H7 (cell line): Measurements from ENCODE around the gene AP4M1. TPM values are rescaled to one million over a fixed set of nuclear protein-coding genes. Genes with fewer than 3 reads are reported as not detected.

Experiments used
- DNase-seq: peaks from one replicate; pipeline ENCODE4 v3.0.0; 2012
- H3K27me3 ChIP-seq: 2 replicates; pipeline ENCODE4 v1.6.0; 2011; ENCODE audit warnings: mild to moderate bottlenecking, low read length; ENCODE audit not compliant: control insufficient read depth, insufficient read depth
- H3K36me3 ChIP-seq: replicated peaks from 2 replicates; pipeline ENCODE4 v1.5.1; 2011; ENCODE audit warnings: low read length; ENCODE audit not compliant: control insufficient read depth, insufficient read depth
- H3K4me3 ChIP-seq: 2 replicates; pipeline ENCODE4 v1.5.1; 2011; ENCODE audit warnings: low read depth, mild to moderate bottlenecking, control low read depth, low read length, moderate library complexity; ENCODE audit not compliant: insufficient read depth
- total RNA-seq: library from RNA; depleted of rRNA; stranded (reverse); fragments of >200 nt; shearing (Covaris generic); gene quantifications from 2 replicates; pipeline ENCODE4 v1.2.3, GENCODE V29; 2014

The AP4M1 gene
- total RNA-seq, 1 experiment from 2014 or later = 23.3 TPM

- Histone ChIP-seq H3K27me3 (no peaks in the 10 kb centered on the region), H3K36me3 (peaks cover 36% of the 10 kb centered on the region), H3K4me3 (no peak overlapping the region)
- no peak for DNase-seq
Measured at GRCh38 chr7:100111156-100111555, 9.7 kb downstream of the AP4M1 start.

- Histone ChIP-seq H3K4me3 (no peak overlapping the region), H3K36me3 (peaks cover 35% of the 10 kb centered on the region), H3K27me3 (no peaks in the 10 kb centered on the region)
- DNase-seq = peak; percentile 64
Measured at GRCh38 chr7:100111914-100112313, 10.5 kb downstream of the AP4M1 start.

GRCh38 chr7:100115026-100115425, 13.6 kb downstream of the AP4M1 start:
- no peak for DNase-seq
- Histone ChIP-seq H3K27me3 (no peaks in the 10 kb centered on the region), H3K4me3 (no peak overlapping the region), H3K36me3 (peaks cover 17% of the 10 kb centered on the region)

GRCh38 chr7:100118388-100119071, 17.1 kb downstream of the AP4M1 start:
- Histone ChIP-seq H3K36me3 (peaks cover 3% of the 10 kb centered on the region), H3K27me3 (no peaks in the 10 kb centered on the region), H3K4me3 (peak overlapping the region; percentile 89)
- no peak for DNase-seq

- Histone ChIP-seq H3K4me3 (peak within 1 kb of the TSS; percentile 89), H3K27me3 (no peaks in the 10 kb centered on the region), H3K36me3 (no peaks in the 10 kb centered on the region; the same call in 1 of the 2 replicates)
- peak; percentile 99 for DNase-seq
Measured at GRCh38 chr7:100119072-100119969, 17.9 kb downstream of the AP4M1 start, which contains the start of the genes CNPY4 and TAF6. Gene CNPY4, plus strand, starts transcription at chr7:100119634. Its CDS starts 111 bp downstream, at chr7:100119745. Gene TAF6, minus strand, starts transcription at chr7:100119358. Its CDS starts 5,149 bp downstream, at chr7:100114209.

GRCh38 chr7:100119970-100120732, 18.7 kb downstream of the AP4M1 start:
- no peaks in the 10 kb centered on the region; the same call in none of the 2 replicates for H3K36me3 ChIP-seq
- H3K27me3 ChIP-seq = no peaks in the 10 kb centered on the region
- DNase-seq = peak; percentile 83
- H3K4me3 ChIP-seq = peak overlapping the region; percentile 89

GRCh38 chr7:100120733-100121036, 19.2 kb downstream of the AP4M1 start:
- no peaks in the 10 kb centered on the region; the same call in none of the 2 replicates for H3K36me3 ChIP-seq
- no peak overlapping the region for H3K4me3 ChIP-seq
- H3K27me3 ChIP-seq = no peaks in the 10 kb centered on the region
- DNase-seq = peak; percentile 9

- no peaks in the 10 kb centered on the region; the same call in none of the 2 replicates for H3K36me3 ChIP-seq
- H3K27me3 ChIP-seq = no peaks in the 10 kb centered on the region
- DNase-seq = peak; percentile 41
- no peak overlapping the region for H3K4me3 ChIP-seq
Measured at GRCh38 chr7:100122067-100122466, 20.6 kb downstream of the AP4M1 start.

- DNase-seq = peak; percentile 14
- Histone ChIP-seq H3K36me3 (no peaks in the 10 kb centered on the region; the same call in none of the 2 replicates), H3K4me3 (no peak overlapping the region), H3K27me3 (peaks cover 1% of the 10 kb centered on the region; the same call in 1 of the 2 replicates)
Measured at GRCh38 chr7:100122568-100122967, 21.1 kb downstream of the AP4M1 start.

GRCh38 chr7:100124301-100125230, 23.1 kb downstream of the AP4M1 start:
- H3K36me3 ChIP-seq = no peaks in the 10 kb centered on the region; the same call in none of the 2 replicates
- H3K27me3 ChIP-seq = peaks cover 13% of the 10 kb centered on the region
- no peak overlapping the region for H3K4me3 ChIP-seq
- peak; percentile 14 for DNase-seq

GRCh38 chr7:100126239-100126930, 24.9 kb downstream of the AP4M1 start:
- no peak for DNase-seq

GRCh38 chr7:100126931-100127865, 25.8 kb downstream of the AP4M1 start, which contains the start of gene MBLAC1:
Gene MBLAC1, plus strand, starts transcription at chr7:100126967. Its CDS starts 429 bp downstream, at chr7:100127396.
- peak within 1 kb of the TSS; percentile 86 for H3K4me3 ChIP-seq
- H3K36me3 ChIP-seq = no peaks in the 10 kb centered on the region; the same call in none of the 2 replicates
- peak; percentile 98 for DNase-seq
- peaks cover 13% of the 10 kb centered on the region for H3K27me3 ChIP-seq

More at GRCh38 chr7:100126239-100126930, 24.9 kb downstream of the AP4M1 start:
- peak overlapping the region; percentile 86 for H3K4me3 ChIP-seq
- peaks cover 13% of the 10 kb centered on the region for H3K27me3 ChIP-seq
- no peaks in the 10 kb centered on the region; the same call in none of the 2 replicates for H3K36me3 ChIP-seq
